ENCODE results near the gene ZFPL1.

The ZFPL1 gene

DNA sequence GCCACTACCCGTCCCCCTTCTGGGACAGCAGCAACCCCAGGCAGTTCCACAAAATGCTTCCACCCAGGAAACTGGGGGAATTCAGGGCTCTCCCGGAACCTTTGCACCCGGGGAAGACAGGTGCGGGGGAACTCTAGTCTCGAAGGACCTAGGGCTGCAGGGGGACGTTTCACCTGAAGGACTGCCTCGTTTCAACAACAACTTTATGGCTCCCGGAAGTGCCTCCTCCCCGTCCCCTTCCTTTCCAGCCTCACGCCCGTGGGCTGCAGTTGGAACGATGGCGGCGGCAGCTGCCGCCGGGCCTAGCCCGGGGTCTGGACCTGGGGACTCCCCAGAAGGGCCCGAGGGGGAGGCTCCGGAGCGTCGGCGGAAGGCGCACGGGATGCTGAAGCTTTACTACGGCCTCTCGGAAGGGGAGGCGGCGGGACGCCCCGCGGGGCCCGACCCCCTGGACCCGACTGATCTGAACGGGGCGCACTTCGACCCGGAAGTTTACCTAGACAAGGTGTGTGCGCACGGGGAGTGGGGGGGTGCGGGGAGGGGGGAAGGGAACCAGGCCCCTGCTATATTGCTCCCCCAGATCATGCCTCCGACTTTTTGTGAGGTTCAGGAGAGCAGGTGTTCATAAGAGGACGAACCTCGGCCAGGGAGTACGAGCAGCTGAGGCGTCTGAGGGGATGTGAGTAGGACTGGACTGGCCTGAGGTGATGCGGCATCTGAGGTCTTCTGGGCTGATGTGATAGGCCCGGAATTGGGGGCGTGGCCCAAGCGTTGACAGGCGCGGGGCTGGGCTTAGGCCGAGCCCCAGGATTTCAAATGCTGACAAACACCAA lies 12.2 kb downstream of the ZFPL1 start, which contains the start of gene VPS51:
Gene VPS51 (plus strand): TSS at position 241 of the 833 bp plus-strand sequence. CDS start 37 bp downstream, at position 278.
- DNase-seq = peak; percentile 85

- DNase-seq = no peak
These were observed 12.9 kb downstream of the ZFPL1 start for GRCh38 chr11:65096926-65097325.

DNA sequence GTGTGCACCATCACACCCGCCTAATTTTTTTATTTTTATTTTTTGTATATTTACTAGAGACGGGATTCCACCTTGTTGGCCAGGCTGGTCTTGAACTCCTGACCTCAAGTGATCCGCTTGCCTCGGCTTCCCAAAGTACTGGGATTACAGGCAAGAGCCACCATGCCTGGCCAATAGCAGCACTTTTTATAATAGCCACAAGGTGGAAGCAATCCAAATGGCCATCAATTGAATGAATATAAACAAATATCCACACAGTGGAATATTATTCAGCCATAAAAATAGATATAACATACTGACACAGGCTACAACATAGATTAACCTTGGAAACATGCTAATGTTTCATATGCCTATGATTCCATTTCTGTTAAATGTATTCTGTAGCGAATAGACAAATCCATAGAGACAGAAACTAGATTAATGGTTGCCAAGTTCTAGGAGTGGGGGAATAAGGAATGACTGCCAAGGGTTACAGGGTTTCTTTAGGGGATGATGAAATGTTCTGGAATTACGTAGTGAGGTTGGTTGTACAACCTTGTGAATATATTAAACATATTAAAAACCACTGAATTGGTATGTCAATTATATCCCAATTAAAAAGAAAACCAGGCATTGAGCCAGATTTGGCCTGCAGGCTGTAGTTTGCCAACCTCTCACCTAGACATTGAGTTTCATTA lies 16.8 kb downstream of the ZFPL1 start:
- no peak for DNase-seq

DNA sequence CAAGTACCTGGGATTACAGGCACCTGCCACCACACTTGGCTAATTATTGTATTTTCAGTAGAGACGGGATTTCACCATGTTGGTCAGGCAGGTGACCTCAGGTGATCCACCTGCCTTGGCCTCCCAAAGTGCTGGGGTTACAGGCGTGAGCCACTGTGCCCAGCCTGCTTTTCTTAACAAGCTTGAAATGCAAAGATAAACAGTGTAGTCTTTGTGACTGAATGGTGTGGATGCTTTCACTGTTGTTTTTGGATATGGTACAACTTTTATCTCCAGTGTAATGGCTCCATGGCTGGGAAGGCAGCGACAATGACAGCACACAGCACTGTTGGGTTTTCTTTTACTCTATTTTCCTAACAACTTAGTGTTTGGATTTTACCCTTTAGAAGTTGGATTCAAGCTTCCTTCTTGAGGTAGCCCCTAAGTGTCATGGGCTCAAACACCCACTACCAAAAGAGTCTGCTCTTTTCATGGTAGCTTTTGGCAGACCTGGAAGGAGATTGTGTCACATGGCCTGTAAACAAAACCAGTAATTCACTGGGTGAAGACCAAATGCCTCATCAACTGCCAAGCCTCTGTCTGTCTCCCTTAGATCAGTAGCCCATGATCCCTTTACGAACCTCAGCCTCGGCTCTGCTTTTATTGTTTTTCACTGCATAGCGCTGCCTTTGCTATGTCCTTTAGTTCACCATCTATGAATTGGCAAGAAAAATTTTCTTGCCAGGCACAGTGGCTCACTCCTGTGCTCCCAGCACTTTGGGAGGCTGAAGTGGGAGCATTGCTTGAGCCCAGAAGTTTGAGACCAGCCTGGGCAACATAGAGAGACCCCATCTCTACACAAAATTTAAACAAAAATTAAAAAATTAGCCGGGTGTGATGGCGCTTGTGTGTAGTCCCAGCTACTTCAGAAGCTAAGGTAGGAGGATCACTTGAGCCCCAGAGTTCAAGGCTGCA lies 18.4 kb downstream of the ZFPL1 start:
- DNase-seq = no peak

DNA sequence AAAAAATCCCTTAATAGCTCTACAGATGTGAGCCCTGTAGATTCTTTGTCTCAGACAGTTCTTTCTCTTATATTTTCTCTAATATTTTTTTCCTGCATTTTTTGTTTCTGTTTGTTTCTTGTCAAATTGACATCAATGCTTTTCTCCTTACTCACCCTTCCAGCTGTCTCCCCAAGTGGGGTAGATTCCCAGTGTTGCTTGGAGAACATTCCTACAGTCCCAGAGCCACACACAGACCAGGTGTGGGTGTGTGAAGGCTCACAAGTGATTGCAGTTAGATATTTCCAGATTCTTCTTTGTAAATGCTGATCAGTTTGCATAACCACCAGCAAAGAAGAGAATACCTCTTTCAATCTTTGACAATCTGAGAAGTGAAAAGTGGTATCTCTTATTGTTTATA lies 19.5 kb downstream of the ZFPL1 start:
- no peak for DNase-seq

DNA sequence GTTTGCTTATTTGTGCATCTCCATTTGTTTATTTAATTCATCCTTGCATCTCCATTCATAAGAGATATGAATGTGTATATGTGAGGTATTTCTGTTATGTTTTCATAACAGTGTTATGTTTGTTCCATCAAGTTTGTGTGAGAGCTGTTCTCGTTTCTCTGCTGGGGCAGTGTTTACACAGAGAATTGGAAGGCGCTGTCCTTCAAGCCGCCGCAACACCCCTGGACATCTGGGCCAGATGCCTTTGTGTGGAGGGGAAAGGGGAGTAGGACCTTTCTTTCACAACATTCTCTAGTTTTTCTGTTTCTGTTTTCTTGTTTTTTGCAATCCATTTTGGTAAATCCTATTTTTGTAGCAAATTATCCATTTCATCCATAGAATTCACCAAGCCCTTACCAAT lies 20.6 kb downstream of the ZFPL1 start:
- DNase-seq = no peak

GRCh38 chr11:65107078-65107477 lies 23.1 kb downstream of the ZFPL1 start:
- DNase-seq = no peak

GRCh38 chr11:65107751-65108468 lies 23.9 kb downstream of the ZFPL1 start:
- DNase-seq = no peak

DNA sequence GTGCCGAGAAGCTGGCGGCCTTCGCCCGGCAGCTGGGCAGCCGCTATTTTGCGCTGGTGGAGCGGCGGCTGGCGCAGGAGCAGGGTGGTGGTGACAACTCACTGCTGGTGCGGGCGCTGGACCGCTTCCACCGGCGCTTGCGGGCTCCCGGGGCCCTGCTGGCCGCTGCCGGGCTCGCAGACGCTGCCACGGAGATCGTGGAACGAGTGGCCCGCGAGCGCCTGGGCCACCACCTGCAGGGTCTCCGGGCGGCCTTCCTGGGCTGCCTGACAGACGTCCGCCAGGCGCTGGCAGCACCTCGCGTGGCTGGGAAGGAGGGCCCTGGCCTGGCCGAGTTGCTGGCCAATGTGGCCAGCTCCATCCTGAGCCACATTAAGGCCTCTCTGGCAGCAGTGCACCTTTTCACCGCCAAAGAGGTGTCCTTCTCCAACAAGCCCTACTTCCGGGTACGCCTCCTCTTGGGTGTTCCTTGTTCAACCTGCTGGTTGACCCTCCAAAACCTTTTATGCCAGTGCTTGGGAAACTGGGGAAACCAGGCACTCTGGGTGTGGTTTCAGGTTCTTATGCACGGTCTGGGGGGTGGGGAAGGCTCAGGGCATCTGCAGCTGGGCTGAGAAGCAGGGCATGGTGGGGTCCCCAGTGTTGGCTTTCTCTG lies 24.6 kb downstream of the ZFPL1 start:
- DNase-seq = no peak

DNA sequence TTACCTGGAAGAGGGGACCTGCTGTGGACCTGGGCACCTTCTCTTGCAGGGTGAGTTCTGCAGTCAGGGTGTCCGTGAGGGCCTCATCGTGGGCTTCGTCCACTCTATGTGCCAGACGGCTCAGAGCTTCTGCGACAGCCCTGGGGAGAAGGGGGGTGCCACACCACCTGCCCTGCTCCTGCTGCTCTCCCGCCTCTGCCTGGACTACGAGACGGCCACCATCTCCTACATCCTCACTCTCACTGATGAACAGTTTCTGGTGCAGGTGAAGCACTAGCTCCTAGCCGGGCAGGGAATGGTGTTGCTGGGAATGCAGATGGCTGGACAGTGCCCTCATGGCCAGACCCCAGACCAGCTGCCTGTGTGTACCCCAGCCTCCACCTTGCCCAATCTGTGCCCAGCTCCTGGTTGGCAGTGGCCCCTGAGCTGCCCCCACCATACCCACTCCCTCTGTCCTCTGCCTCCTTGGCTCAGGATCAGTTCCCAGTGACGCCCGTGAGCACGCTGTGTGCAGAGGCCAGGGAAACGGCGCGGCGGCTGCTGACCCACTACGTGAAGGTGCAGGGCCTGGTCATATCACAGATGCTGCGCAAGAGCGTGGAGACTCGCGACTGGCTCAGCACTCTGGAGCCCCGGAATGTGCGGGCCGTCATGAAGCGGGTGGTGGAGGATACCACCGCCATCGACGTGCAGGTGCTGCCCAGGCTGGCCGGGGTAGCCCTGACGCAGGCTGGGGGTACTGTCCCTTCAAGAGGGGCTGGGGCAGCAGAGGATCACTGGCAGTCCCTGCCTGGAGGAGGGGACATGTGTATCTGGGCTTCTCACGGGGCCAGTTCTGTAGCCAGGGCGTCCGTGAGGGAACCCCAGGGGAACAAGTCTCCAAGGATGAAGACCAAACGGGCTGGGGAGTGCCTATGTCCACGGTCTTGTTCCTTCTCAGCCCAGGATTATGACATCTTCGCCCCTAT lies 25.5 kb downstream of the ZFPL1 start:
- no peak for DNase-seq

- peak; percentile 77 for DNase-seq
These were observed 26.4 kb downstream of the ZFPL1 start for GRCh38 chr11:65110354-65110861.

DNA sequence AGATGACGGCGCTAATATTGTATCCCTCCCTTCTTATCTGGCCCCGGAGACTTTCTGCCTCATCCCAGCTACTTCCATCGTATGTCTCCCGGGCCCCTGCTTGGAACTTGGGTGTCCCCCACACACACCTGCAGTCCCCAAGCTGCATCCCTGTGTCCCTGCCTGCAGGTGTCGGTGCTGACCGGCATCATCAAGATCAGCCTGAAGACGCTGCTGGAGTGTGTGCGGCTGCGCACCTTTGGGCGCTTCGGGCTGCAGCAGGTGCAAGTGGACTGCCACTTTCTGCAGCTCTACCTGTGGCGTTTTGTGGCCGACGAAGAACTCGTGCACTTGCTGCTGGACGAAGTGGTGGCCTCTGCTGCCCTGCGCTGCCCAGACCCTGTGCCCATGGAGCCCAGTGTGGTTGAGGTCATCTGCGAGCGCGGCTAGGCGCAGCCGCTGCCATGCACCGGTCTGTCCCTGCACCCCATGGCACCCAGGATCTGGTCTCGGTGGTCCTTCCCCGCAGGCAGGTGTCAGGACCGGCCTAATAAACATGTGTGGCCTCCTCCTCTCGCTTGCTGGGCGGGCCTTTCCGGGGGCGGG lies 27.2 kb downstream of the ZFPL1 start:
- DNase-seq = no peak

DNA sequence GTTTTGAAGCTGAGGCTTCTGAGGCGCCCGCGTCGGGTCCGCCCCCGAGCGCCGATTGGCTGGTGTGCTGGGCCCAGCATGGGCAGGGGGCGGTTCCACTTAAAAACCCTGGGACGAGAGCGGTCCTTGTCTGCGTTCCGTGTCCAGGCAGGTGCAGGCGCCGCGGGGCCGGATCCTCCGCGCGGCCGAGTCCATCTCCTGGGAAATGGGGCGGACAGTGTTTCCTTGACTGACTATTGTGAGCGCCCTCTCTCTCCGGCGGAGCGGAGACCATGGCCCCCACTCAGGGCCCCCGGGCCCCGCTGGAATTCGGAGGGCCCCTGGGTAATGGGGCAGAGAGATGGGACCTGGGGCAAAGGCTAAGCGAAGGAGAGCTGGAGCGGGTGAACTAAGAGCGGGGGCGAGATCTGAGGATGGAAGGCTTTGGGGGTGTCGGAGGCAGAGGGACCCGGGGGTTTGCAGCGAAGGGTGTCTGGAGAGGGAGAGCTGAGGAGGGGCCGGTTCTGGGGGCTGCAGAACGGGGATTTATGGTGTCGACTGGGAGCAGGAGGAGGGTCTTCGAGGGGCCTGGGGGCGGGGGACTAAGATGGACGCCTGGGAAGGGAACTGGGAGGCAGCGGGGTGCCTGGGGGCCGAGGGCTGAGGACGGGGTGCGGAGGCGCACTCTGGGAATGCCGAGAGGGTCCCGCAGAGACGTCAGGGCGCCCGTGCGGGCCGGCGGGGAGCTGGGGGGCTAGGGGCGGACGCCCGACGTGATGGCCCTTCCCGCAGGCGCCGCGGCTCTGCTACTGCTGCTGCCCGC lies 27.9 kb downstream of the ZFPL1 start, which contains the start of gene TM7SF2:
Gene TM7SF2 (plus strand): TSS at position 129 of the 802 bp plus-strand sequence. CDS start 144 bp downstream, at position 273.
- peak; percentile 98 for DNase-seq

DNA sequence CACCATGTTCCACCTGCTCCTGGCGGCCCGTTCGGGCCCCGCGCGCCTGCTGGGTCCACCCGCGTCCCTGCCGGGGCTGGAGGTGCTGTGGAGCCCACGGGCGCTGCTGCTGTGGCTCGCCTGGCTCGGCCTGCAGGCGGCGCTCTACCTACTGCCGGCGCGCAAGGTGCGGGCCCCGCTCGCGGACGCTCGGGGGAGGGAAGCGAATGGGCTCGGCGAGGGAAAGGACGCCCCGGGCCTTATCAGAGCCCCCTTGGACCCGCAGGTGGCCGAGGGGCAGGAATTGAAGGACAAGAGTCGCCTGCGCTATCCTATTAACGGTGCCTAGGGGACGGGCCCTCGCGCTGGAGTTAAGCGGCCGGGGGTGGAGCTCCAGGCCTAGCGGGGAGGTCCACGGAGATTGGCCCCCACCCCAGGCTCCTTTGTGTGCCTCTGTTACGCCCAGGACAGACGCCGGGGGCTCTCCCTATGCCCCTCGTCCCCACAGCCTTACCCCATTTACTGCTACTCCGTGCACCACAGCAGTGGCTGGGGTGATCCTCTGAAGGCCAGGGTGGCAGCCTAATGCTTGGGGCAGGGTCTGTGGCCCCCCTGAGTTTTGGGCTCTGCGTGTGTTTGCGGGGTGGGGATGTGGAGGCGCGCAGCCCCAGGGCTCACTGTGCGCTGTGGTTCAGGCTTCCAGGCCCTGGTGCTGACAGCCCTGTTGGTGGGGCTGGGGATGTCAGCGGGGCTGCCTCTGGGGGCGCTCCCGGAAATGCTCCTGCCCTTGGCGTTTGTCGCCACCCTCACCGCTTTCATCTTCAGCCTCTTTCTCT lies 28.7 kb downstream of the ZFPL1 start:
- DNase-seq = peak; percentile 30

GRCh38 chr11:65113361-65113756 lies 29.3 kb downstream of the ZFPL1 start:
- no peak for DNase-seq

GRCh38 chr11:65113839-65114238 lies 29.8 kb downstream of the ZFPL1 start:
- DNase-seq = no peak

- no peak for DNase-seq
These were observed 30.6 kb downstream of the ZFPL1 start for GRCh38 chr11:65114538-65115171.

Data from NCI-H1105 (cell line).